HG03159 (cell line): ENCODE results near the gene HCN1.
"Not testable (repeated sequence)": the region's sequence is repeated elsewhere in the genome, so short reads cannot be mapped to it uniquely, and the experiment has no call there.

Source experiments
- ATAC-seq: cut with Tn5 transposase; IDR thresholded peaks from one replicate; pipeline ENCODE4 v1.9.1; 2021; ENCODE audit warnings: mild to moderate bottlenecking, moderate library complexity; ENCODE audit not compliant: unreplicated experiment

HCN1 gene

DNA sequence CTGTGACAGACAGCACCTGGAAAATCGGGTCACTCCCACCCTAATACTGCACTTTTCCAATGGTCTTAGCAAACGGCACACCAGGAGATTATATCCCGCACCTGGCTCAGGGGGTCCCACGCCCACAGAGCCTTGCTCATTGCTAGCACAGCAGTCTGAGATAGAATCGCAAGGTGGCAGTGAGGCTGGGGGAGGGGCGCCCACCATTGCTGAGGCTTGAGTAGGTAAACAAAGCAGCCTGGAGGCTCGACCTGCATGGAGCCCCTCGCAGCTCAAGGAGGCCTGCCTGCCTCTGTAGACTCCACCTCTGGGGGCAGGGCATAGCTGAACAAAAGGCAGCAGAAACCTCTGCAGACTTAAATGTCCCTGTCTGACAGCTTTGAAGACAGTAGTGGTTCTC lies 383.6 kb downstream of the HCN1 start:
- ATAC-seq: not testable (repeated sequence)

DNA sequence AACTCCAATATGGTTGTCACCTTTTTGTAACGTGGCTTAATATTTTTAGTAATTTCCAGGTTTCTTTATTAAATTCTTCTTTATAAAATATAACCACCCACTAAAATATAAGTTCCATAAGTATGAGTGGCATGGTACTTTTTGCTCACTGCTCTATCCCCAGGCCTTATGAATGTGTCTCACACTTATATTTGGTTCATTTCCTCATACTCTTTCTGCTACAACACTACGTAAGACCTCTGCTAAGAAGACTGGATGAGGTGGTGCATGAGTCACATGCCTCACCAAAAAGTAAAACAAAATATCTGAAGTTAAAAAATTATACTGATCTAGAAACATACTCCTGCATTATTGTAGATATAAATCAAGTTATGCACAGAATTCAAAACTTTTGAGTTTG lies 400.9 kb downstream of the HCN1 start:
- ATAC-seq: no peak

DNA sequence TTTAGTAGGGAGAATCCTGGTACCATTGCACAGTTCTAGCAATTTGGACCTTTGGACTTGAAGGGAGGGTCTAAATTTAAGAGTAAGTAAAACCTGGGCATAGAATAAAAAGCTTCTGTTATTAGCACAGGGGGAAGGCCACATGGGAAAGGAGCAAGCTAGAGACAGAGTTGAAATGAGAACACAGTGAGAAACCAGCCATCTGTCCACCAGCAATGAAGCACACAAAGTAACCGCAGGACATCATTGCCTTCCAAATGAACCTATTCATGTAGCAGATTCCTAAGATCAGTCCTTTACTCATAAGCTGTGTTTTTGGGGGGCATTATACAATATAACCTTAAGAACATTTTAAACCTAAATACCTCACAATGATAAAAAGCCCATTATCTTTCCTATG lies 407.4 kb downstream of the HCN1 start:
- no peak for ATAC-seq

DNA sequence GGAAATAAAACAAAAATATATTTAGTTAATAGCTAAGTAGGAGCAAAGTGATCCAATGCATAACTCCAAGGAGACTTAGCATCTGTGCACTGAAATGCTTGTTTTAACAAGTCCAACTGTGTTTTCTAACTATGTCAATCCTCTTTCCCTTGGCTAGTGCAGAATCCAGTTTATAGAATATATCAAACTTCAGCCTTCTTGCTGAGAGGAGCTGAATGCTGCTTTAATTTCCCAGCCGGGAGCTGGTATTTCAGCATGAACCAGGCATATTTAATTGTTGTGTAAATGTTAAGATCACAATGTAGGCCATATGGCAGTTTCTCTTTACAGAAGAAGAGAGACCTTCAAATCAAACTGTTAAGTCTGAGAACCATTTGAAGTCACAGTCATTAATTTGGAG lies 411.7 kb downstream of the HCN1 start:
- no peak for ATAC-seq

DNA sequence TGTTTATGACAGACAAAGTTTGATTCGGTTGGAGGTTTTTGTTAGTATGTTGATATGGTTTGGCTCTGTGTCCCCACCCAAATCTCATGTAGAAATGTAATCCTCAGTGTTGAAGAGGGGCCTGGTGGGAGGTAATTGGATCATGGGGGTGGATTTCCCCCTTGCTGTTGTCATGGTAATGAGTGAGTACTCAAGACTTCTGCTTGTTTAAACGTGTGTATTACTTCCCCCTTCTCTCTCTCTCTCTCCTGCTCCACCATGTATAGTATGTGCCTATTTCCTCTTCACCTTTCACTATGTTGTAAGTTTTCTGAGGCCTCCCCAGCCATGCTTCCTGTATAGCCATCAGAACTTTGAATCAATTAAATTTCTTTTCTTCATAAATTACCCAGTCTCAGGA lies 415.1 kb downstream of the HCN1 start:
- ATAC-seq: no peak

DNA sequence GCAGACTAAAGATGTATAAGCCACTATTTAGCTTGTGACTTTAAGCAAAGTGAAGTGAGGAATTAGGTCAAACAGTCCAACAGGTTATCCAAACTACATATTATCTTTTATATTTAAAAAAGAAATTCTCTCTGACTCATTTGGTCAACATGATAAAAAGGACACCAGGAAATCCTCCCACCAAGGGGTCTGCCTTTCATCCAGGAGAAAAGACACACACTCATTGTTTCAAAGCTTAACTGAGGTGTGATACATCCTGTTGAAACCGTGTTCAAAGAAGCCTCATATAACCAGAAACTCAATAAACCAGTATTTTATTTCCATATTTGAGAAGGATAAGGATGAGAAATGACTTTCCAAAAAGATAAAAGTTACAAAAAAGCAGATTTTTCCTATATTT lies 417.1 kb downstream of the HCN1 start:
- no peak for ATAC-seq

DNA sequence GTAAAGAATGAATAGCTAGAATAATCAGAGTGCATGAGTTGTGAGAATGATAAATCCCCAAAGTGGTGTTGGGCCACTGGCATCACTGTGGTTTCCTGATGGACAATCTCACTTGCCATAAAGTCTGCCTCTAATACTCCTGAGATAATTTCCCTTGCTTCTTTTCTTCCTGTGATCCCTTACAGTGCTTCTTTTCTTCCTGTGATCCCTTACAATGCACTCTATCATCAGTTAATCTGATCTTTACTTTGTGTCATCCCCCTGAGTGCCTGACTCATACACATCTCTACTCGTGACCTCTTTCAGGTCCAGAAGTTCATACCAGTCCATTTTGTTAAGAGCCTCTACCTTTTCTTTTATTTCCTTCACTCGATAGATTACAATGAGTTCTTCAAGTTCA lies 418.3 kb downstream of the HCN1 start:
- ATAC-seq: no peak

DNA sequence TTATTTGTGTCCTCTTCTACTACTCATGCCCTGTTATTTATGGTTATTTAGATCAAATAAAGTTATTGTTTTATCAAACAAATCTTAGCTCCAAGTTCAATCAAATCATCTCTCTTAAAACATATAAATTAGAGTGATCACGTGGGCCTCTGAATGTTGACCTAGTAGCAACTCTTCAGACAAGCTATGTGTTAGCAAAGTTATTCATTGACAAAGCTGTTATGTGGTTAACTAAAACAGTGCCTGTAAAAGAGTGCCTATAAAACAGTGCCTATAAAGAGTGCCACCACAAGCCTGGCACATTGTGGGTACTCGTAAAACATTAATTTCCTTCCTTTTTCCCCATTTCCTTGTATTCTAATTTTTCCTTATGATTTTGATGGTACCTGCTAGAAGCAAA lies 421.9 kb downstream of the HCN1 start:
- ATAC-seq: no peak

DNA sequence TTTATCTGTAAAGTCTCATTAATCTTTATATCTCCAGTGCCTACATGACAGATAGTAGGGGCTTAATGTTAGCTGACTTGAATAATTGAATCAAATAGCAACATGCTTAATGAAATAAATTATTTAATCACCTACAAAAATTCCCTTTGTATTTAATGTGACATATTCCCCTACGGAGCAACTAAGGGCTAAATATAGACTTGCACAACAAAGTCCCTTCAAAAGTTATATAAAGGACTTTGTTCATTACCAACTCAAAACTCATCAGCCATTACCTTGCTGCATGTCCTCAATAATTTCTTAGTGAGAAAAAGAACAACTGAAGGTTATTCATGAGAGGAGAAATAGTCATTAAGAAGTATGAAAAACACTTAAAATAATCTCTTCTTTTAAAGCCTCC lies 424.6 kb downstream of the HCN1 start:
- no peak for ATAC-seq

DNA sequence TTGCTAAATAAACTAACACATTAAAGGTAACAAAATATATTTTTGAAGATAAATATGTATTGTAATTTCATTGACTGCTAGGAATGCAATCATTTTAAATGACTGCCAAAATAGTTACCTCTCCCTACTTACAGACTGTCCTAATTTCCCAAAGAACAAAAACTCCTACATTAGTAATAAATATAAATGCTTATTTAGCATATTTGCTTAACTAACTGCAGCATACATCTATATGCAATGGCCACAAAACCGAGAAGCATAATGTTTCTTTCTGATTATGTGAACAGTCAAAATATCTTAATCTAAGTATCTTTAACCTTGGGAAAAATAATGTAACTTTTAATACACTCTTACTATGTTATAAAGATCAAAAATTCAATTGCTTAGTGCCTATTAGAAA lies 431.7 kb downstream of the HCN1 start:
- no peak for ATAC-seq

DNA sequence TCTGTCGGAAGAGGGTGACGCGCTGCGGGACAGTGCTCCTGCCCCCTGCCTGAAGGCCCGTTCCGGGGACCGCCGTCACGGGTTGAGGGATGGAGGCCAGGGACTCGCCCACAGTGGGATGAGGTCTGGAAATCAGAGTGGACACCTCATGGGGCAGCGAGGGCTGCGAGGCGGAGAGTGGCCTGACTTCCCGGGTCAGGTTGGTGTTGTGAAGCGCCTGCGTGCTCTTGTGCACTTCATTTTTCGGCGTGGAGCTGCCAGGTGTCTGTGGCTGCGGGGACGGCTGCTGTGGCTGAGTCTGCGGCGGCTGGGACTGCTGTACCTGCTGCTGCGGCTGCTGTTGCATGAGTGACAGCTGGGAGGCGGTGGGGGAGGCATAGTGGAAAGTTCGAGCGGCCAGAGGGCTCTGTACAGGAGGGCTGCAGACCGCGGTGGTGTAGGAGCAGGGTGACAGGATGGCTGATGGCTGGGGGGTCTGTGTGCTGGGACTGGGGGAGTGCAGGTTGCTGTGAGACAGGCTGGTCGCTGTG lies 434.1 kb downstream of the HCN1 start:
- ATAC-seq: no peak

DNA sequence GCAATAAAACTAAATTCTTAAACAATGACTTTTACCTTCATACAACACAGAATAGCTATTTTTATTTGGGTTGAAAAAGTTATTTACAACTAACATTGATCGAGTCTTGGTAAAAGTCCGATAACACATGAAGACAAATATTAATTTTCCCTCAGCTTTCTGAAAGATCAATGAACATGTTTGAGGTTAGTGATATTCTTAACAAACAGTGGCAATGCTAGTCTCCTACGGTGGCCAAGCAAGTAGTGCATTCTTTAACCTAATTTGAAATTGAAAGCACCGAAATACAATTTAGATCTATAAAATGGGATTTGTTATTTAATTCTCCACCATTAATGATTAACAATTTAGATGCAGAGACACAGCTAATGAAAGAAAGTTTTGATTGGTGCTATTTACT lies 435.1 kb downstream of the HCN1 start:
- ATAC-seq: no peak

DNA sequence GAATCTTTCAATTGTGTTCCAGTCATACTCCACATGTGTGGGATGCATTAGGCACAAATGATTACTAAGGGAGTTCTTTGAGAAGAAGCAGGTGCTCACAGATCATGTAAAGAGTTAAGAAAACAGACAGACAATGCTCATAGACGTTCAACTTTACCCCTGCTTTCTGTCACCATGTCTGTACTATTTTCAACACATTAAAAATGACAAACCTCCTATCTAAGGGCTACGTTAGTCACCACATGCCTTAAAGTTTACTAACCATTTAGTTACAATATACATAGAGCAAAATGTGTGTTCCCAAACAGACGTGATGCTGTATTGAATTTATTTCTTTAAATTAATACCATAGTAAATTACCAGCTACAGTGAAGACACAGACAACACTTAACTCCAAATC lies 435.9 kb downstream of the HCN1 start:
- no peak for ATAC-seq

DNA sequence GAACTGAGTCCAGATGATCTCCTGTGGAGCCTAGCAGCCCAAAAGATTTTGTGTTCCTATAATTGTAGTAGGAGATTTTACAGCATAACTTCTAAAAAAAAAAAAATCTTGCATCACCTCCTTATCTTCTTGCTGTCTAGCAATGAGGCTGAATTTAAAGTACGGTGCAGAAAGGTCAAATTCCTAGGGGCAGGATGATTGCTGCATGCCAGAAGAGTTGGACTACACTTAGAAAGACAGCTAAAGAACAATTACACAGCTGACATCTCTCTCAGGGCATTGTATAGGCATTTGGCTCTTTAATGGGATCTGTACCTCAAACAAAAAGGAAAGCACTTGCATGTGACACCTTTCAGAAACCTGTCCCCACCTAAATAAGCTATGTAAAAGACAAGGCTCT lies 443.2 kb downstream of the HCN1 start:
- no peak for ATAC-seq

DNA sequence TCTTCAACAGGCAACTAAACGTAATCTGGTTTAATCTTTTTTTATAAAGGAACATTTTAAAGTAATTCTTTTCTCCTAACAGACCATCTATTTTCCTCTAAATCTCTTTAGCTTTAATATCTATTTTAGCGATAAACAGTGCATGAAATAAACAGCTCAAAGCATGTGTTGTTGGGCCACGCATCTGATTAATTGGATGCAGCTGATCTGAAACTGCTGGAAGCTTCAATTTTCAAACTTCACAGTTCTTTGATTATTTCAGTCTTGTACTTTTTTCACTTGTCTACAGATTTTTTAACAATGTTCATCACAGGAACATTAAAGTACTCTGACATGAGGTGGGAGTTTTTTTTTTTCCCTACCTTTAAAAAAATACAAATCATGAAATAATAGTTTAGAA lies 443.6 kb downstream of the HCN1 start:
- no peak for ATAC-seq

DNA sequence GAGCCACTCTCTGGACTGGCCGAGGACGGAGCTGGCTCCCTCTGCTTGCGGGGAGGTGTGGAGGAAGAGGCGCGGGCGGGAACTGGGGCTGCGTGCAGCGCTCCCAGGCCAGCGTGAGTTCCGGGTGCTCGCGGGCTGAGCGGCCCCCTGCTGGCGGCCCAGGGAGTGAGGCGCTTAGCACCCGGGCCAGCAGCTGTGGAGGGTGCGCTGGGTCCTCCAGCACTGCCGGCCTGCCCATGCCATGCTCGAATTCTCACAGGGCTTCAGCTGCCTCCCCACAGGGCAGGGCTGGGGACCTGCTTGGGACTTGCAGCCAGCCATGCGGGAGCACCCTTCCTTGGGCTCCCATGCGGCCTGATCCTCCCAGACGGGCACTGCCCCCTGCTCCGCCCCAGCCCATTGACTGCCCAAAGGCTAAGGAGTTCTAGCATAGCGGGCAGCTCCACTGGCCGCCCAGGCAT lies 470.6 kb downstream of the HCN1 start:
- ATAC-seq: no peak

DNA sequence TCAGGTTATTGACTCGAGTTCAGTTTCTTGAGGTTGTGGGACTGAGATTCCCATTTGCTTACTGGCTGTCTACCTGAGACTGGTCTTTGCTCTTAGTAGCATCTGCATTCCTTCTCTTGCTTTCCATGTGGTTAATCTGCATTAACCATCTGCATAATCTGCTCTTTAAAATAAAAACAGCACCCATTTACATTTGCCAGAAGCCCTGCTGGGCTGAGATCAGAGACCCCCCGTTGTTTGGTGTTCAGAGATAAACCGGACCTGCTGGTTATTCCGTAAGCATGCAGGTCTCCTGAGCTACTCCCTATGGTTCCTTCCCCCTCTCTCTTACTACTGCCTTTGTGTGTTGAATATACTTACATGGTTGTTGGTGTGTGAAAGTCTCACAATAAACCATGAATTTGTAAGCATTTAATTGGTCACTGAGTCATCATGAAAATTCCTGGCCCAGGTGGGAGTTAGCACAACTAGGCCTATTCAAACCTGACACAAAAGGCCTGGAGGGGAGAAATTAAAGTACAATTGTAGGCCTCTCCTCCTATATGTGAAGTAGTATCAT lies 490.7 kb downstream of the HCN1 start:
- ATAC-seq: no peak
